ENCODE results near the gene DNAH8. TPM values are rescaled to one million over a fixed set of nuclear protein-coding genes. Genes with fewer than 3 reads are reported as not detected.
"Not testable (repeated sequence)": the region's sequence is repeated elsewhere in the genome, so short reads cannot be mapped to it uniquely, and the experiment has no call there.

DNAH8 gene
- polyA plus RNA-seq, 3 donors = not detected

- TF ChIP-seq CTCF (IDR thresholded peaks at IDR 0.05) = no peak
- intact Hi-C loops (cut with micrococcal nuclease) = no loop called here
- no peak overlapping the region for H3K4me3 Mint-ChIP-seq
- Histone ChIP-seq H3K9me3 (replicated peaks in 1 of 2; ENCODE audit: control insufficient read depth in 1 of 2, insufficient read depth in 1 of 2, low read length in 2 of 2) (peaks cover 8 to 11% of the 10 kb centered on the region in 2 donors), H3K79me2 (ENCODE audit: insufficient read depth, low read length) (peaks cover 9% of the 10 kb centered on the region), H3K9ac (ENCODE audit: insufficient read depth, low read length, poor library complexity, severe bottlenecking) (no peak overlapping the region), H3K27ac (ENCODE audit: low read depth in 1 of 2, low read length in 2 of 2) (no peak overlapping the region), H3K4me2 (replicated peaks; ENCODE audit: extremely low read depth, low read length, poor library complexity, severe bottlenecking) (no peak overlapping the region), H4K20me1 (ENCODE audit: insufficient read depth, low read length) (no peaks in the 10 kb centered on the region), H3K36me3 (replicated peaks in 1 of 2; ENCODE audit: control insufficient read depth in 1 of 2, insufficient read depth in 2 of 2, low read length in 2 of 2) (no peaks in the 10 kb centered on the region), H2AFZ (ENCODE audit: insufficient read depth, low read depth, low read length, poor library complexity, severe bottlenecking) (no peak overlapping the region), H3K4me1 (ENCODE audit: control insufficient read depth in 1 of 2, insufficient read depth in 2 of 2, low read length in 2 of 2) (peaks cover 4 to 10% of the 10 kb centered on the region in 2 donors), H3K4me3 (replicated peaks in 1 of 3; ENCODE audit: low read depth in 2 of 3, low read length in 3 of 3) (no peak overlapping the region), H3K27me3 (ENCODE audit: control insufficient read depth in 2 of 2, insufficient read depth in 2 of 2, low read length in 2 of 2) (no peaks in the 10 kb centered on the region)
- H3K9me3 Mint-ChIP-seq = peaks cover 9 to 23% (median 15%) of the 10 kb centered on the region in 7 donors
- peaks cover 9 to 10% of the 10 kb centered on the region in 2 donors for H3K36me3 Mint-ChIP-seq
- WGBS (ENCODE audit: insufficient coverage) = no CpG with 5 or more reads among the region's 3 CpGs
- H3K27me3 Mint-ChIP-seq (ENCODE audit: low read depth in 3 of 3) = peaks cover 0 to 2% (median 0%) of the 10 kb centered on the region in 3 donors
- DNase-seq = no peak
- H3K27ac Mint-ChIP-seq = no peak overlapping the region
- peaks cover 18% of the 10 kb centered on the region for H3K4me1 Mint-ChIP-seq
Observed at GRCh38 chr6:38697846-38698245, 17.3 kb upstream of the DNAH8 start.

GRCh38 chr6:38699702-38700101 lies 15.4 kb upstream of the DNAH8 start:
- not testable (repeated sequence) for H3K4me2 ChIP-seq (replicated peaks; ENCODE audit: extremely low read depth, low read length, poor library complexity, severe bottlenecking); H3K79me2 ChIP-seq (ENCODE audit: insufficient read depth, low read length); H2AFZ ChIP-seq (ENCODE audit: insufficient read depth, low read depth, low read length, poor library complexity, severe bottlenecking); H3K27me3 Mint-ChIP-seq (ENCODE audit: low read depth in 3 of 3); H3K27ac ChIP-seq (ENCODE audit: low read depth in 1 of 2, low read length in 2 of 2); DNase-seq; H3K27ac Mint-ChIP-seq; H3K36me3 ChIP-seq (replicated peaks in 1 of 2; ENCODE audit: control insufficient read depth in 1 of 2, insufficient read depth in 2 of 2, low read length in 2 of 2); H3K9ac ChIP-seq (ENCODE audit: insufficient read depth, low read length, poor library complexity, severe bottlenecking); H4K20me1 ChIP-seq (ENCODE audit: insufficient read depth, low read length); H3K4me3 Mint-ChIP-seq; H3K4me3 ChIP-seq (replicated peaks in 1 of 3; ENCODE audit: low read depth in 2 of 3, low read length in 3 of 3); H3K27me3 ChIP-seq (ENCODE audit: control insufficient read depth in 2 of 2, insufficient read depth in 2 of 2, low read length in 2 of 2)
- peaks cover 9 to 21% (median 13%) of the 10 kb centered on the region in 7 donors for H3K9me3 Mint-ChIP-seq
- Histone ChIP-seq H3K4me1 (ENCODE audit: control insufficient read depth in 1 of 2, insufficient read depth in 2 of 2, low read length in 2 of 2) (peaks cover 8 to 11% of the 10 kb centered on the region in 2 donors), H3K9me3 (replicated peaks in 1 of 2; ENCODE audit: control insufficient read depth in 1 of 2, insufficient read depth in 1 of 2, low read length in 2 of 2) (peaks cover 8 to 11% of the 10 kb centered on the region in 2 donors)
- H3K36me3 Mint-ChIP-seq = peaks cover 9 to 10% of the 10 kb centered on the region in 2 donors
- intact Hi-C loops (cut with micrococcal nuclease) = loop anchor here (5.0 kb wide), 1 partner anchor 57 kb away; no protein-coding TSS in a partner anchor
- H3K4me1 Mint-ChIP-seq = peaks cover 12% of the 10 kb centered on the region
- no CpG with 5 or more reads among the region's 3 CpGs for WGBS (ENCODE audit: insufficient coverage)

Data from CD14-positive monocyte (primary cell).